ENCODE data around the gene SLC7A11. TPM values are rescaled to one million over a fixed set of nuclear protein-coding genes. Genes with fewer than 3 reads are reported as not detected.

Gene SLC7A11
- total RNA-seq, 2 donors from 2014 or later, result 1.1 to 5.7 TPM

- Mint-ChIP-seq H3K4me3 (no peak overlapping the region), H3K27me3 (no peaks in the 10 kb centered on the region), H3K27ac (no peak overlapping the region), H3K36me3 (ENCODE audit: low read depth) (no peaks in the 10 kb centered on the region), H3K9me3 (no peaks in the 10 kb centered on the region), H3K4me1 (no peaks in the 10 kb centered on the region)
- no peak for ATAC-seq (replicated peaks)
Observed at GRCh38 chr4:138182838-138183426, 59.2 kb downstream of the SLC7A11 start.

DNA sequence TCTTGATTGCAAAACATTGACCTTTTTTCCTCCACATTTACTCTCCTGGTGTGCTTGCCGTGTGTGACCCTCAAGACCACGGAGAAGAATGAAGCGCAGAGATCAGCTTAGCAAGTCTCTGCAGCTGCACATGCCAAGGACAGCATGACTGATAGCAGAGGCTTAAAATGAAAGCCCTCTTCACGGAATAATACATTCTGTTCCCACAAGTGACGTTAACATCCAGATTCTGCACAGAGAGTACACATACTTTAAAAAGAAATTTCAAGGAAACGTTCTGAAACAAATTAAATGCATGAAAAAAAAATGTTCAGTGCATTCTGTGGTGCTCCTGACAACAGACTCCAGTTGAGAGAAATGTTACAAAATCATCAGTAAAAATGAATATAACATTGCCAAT, 60.9 kb downstream of the SLC7A11 start:
- no peak for ATAC-seq (replicated peaks)
- Mint-ChIP-seq H3K9me3 (no peaks in the 10 kb centered on the region), H3K4me1 (no peaks in the 10 kb centered on the region), H3K4me3 (no peak overlapping the region), H3K27me3 (no peaks in the 10 kb centered on the region), H3K36me3 (ENCODE audit: low read depth) (no peaks in the 10 kb centered on the region), H3K27ac (no peak overlapping the region)

GRCh38 chr4:138178566-138178965, 63.6 kb downstream of the SLC7A11 start:
- Mint-ChIP-seq H3K27ac (no peak overlapping the region), H3K4me1 (no peaks in the 10 kb centered on the region), H3K4me3 (no peak overlapping the region), H3K9me3 (no peaks in the 10 kb centered on the region), H3K27me3 (no peaks in the 10 kb centered on the region), H3K36me3 (ENCODE audit: low read depth) (no peaks in the 10 kb centered on the region)
- peak; percentile 56 for ATAC-seq (replicated peaks)

- H3K27ac Mint-ChIP-seq, result no peak overlapping the region
- no peaks in the 10 kb centered on the region for H3K36me3 Mint-ChIP-seq (ENCODE audit: low read depth)
- no peak overlapping the region for H3K4me3 Mint-ChIP-seq
- H3K27me3 Mint-ChIP-seq, result no peaks in the 10 kb centered on the region
- H3K9me3 Mint-ChIP-seq, result no peaks in the 10 kb centered on the region
- no peaks in the 10 kb centered on the region for H3K4me1 Mint-ChIP-seq
- ATAC-seq (replicated peaks), result no peak
Observed at GRCh38 chr4:138177278-138177968, 64.7 kb downstream of the SLC7A11 start.

DNA sequence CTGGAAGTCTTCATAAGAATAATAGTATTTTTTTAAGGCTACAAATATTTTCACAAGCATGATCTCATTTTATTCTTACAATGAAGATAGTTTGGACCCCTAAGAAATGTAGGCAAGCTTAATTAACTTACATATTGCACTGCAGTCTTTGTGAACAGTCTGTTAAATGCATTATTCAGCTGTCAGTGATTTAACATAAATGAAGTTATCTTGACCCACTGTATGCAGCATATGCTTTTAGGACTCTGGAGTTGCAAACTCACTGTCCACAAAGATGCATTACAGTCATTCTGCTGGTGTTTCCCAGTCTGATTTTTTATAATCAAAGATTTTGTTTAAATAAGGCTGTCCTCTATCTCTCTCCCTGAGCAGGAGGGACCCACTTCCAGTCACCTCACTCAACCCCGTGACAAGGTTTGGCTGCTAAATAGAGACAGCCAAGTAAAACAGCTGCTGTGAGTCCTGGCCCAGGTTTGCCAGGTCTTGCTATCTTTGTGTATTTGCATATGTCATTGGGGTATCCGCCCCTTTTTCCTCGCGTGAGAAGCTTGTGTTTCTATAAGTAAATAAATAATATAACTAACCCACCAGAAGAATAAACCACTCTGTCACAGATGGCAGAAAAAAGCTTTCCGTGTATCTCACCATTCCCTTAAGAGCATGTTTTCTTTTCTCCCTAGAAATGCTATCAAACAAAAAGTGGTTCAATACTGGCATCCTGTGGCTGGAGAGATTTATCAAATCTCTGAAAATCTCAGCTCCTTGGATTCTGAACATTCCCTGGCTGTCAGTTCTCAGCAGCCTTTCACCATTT, 67.0 kb downstream of the SLC7A11 start:
- H3K27me3 Mint-ChIP-seq, result no peaks in the 10 kb centered on the region
- ATAC-seq (replicated peaks), result no peak
- no peaks in the 10 kb centered on the region for H3K36me3 Mint-ChIP-seq (ENCODE audit: low read depth)
- H3K4me1 Mint-ChIP-seq, result no peaks in the 10 kb centered on the region
- no peak overlapping the region for H3K4me3 Mint-ChIP-seq
- H3K27ac Mint-ChIP-seq, result no peak overlapping the region
- no peaks in the 10 kb centered on the region for H3K9me3 Mint-ChIP-seq

- Mint-ChIP-seq H3K27ac (no peak overlapping the region), H3K4me3 (no peak overlapping the region), H3K27me3 (no peaks in the 10 kb centered on the region), H3K9me3 (no peaks in the 10 kb centered on the region), H3K4me1 (no peaks in the 10 kb centered on the region), H3K36me3 (ENCODE audit: low read depth) (no peaks in the 10 kb centered on the region)
- ATAC-seq (replicated peaks), result no peak
Observed at GRCh38 chr4:138164208-138164607, 77.9 kb downstream of the SLC7A11 start.

DNA sequence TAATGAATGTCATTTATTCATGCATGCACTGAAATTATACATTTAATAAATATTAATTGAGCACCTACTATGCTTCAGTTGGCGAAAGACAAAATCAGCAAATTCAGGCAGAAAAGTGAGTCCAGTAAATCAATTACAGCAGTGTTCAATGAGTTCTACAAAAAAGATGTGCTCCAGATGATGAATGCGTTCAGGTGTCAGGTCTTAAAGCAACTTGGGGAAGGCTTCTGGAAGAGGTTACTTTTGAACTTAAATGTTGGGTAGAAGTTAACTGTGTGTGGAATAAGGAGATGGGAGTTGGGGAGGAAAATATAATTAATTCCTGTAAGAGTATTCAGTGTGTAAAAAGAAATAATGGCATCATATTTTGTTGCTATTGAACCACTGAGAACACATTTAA, 79.0 kb downstream of the SLC7A11 start:
- no peak overlapping the region for H3K27ac Mint-ChIP-seq
- no peaks in the 10 kb centered on the region for H3K4me1 Mint-ChIP-seq
- no peaks in the 10 kb centered on the region for H3K27me3 Mint-ChIP-seq
- H3K36me3 Mint-ChIP-seq (ENCODE audit: low read depth), result no peaks in the 10 kb centered on the region
- H3K4me3 Mint-ChIP-seq, result no peak overlapping the region
- no peaks in the 10 kb centered on the region for H3K9me3 Mint-ChIP-seq
- ATAC-seq (replicated peaks), result no peak

GRCh38 chr4:138162259-138162658, 79.9 kb downstream of the SLC7A11 start:
- H3K9me3 Mint-ChIP-seq, result no peaks in the 10 kb centered on the region
- no peaks in the 10 kb centered on the region for H3K27me3 Mint-ChIP-seq
- H3K4me3 Mint-ChIP-seq, result no peak overlapping the region
- H3K4me1 Mint-ChIP-seq, result no peaks in the 10 kb centered on the region
- H3K27ac Mint-ChIP-seq, result no peak overlapping the region
- ATAC-seq (replicated peaks), result no peak
- H3K36me3 Mint-ChIP-seq (ENCODE audit: low read depth), result no peaks in the 10 kb centered on the region

DNA sequence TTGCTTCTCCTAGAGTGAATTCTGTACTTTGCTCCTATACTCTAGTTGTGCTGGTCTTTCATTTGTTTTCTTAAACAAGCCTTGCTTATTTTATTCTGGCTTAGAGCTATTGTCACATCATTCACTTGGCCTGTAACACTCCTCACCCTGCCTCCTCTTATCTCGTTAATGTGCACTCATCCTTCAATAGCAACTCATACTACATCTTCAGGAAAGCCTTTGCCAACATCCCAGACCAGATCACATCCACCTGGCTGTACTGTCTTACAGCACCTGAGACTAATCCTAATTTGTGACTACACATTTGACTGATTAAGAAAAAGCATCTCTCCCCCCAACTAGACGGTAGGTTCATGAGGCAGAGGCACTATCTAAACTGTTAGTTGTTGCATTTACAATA, 80.8 kb downstream of the SLC7A11 start:
- Mint-ChIP-seq H3K9me3 (no peaks in the 10 kb centered on the region), H3K36me3 (ENCODE audit: low read depth) (no peaks in the 10 kb centered on the region), H3K4me3 (no peak overlapping the region), H3K27me3 (no peaks in the 10 kb centered on the region), H3K4me1 (no peaks in the 10 kb centered on the region), H3K27ac (no peak overlapping the region)
- ATAC-seq (replicated peaks), result no peak

- H3K27ac Mint-ChIP-seq, result no peak overlapping the region
- no peaks in the 10 kb centered on the region for H3K9me3 Mint-ChIP-seq
- H3K4me1 Mint-ChIP-seq, result no peaks in the 10 kb centered on the region
- no peak overlapping the region for H3K4me3 Mint-ChIP-seq
- no peaks in the 10 kb centered on the region for H3K27me3 Mint-ChIP-seq
- H3K36me3 Mint-ChIP-seq (ENCODE audit: low read depth), result no peaks in the 10 kb centered on the region
- ATAC-seq (replicated peaks), result no peak
Observed at GRCh38 chr4:138158746-138159297, 83.3 kb downstream of the SLC7A11 start.

- Mint-ChIP-seq H3K36me3 (ENCODE audit: low read depth) (no peaks in the 10 kb centered on the region), H3K27ac (no peak overlapping the region), H3K4me3 (no peak overlapping the region), H3K4me1 (no peaks in the 10 kb centered on the region), H3K27me3 (no peaks in the 10 kb centered on the region), H3K9me3 (no peaks in the 10 kb centered on the region)
- no peak for ATAC-seq (replicated peaks)
Observed at GRCh38 chr4:138140879-138141278, 101.3 kb downstream of the SLC7A11 start.

- ATAC-seq (replicated peaks), result no peak
- Mint-ChIP-seq H3K4me1 (no peaks in the 10 kb centered on the region), H3K27ac (no peak overlapping the region), H3K9me3 (no peaks in the 10 kb centered on the region), H3K27me3 (no peaks in the 10 kb centered on the region), H3K4me3 (no peak overlapping the region), H3K36me3 (ENCODE audit: low read depth) (no peaks in the 10 kb centered on the region)
Observed at GRCh38 chr4:138138774-138139173, 103.4 kb downstream of the SLC7A11 start.

DNA sequence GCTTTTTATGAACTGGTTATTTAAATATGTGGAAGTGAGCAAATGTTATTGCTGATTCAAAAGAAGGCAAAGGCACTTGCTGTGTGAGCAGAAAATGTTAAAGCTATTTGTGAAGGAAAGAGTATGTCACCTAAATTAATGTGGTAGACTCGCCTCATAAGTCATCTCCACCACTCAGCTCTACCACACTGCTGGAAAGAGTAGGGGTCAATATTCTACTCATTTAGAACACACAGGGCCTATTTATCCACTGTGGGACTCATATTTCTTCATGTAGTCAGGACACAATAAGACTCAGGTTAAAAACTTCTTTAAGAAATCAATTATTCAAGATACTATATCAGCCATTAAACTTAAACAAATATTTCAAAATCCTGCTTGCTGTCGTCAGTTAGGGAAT, 106.5 kb downstream of the SLC7A11 start:
- no peak overlapping the region for H3K27ac Mint-ChIP-seq
- no peak overlapping the region for H3K4me3 Mint-ChIP-seq
- peaks cover 19% of the 10 kb centered on the region for H3K9me3 Mint-ChIP-seq
- H3K36me3 Mint-ChIP-seq (ENCODE audit: low read depth), result no peaks in the 10 kb centered on the region
- ATAC-seq (replicated peaks), result no peak
- H3K4me1 Mint-ChIP-seq, result no peaks in the 10 kb centered on the region
- no peaks in the 10 kb centered on the region for H3K27me3 Mint-ChIP-seq

- ATAC-seq (replicated peaks), result no peak
- peaks cover 4% of the 10 kb centered on the region for H3K27me3 Mint-ChIP-seq
- H3K27ac Mint-ChIP-seq, result no peak overlapping the region
- H3K36me3 Mint-ChIP-seq (ENCODE audit: low read depth), result no peaks in the 10 kb centered on the region
- H3K4me1 Mint-ChIP-seq, result no peaks in the 10 kb centered on the region
- peaks cover 6% of the 10 kb centered on the region for H3K9me3 Mint-ChIP-seq
- H3K4me3 Mint-ChIP-seq, result no peak overlapping the region
Observed at GRCh38 chr4:138118270-138118669, 123.9 kb downstream of the SLC7A11 start.

- H3K4me3 Mint-ChIP-seq, result no peak overlapping the region
Observed at GRCh38 chr4:138115053-138115452, 127.1 kb downstream of the SLC7A11 start.

More at GRCh38 chr4:138115053-138115452, 127.1 kb downstream of the SLC7A11 start:
- Mint-ChIP-seq H3K36me3 (ENCODE audit: low read depth) (no peaks in the 10 kb centered on the region), H3K4me1 (no peaks in the 10 kb centered on the region), H3K9me3 (no peaks in the 10 kb centered on the region), H3K27me3 (peaks cover 4% of the 10 kb centered on the region), H3K27ac (no peak overlapping the region)
- no peak for ATAC-seq (replicated peaks)
